ENCODE data around the gene BAIAP2L2.

- TF ChIP-seq POLR2A (IDR thresholded peaks at IDR 0.05; ENCODE audit: low read length) (no peak), GATA1 (IDR thresholded peaks at IDR 0.05; ENCODE audit: low read depth, low read length) (no peak)
Observed at GRCh38 chr22:38077096-38077495, 33.4 kb downstream of the BAIAP2L2 start.
